GM18517 (cell line): ENCODE data around the gene GAB2.

Source experiments
- ATAC-seq: cut with Tn5 transposase; IDR thresholded peaks from one replicate; pipeline ENCODE4 v1.9.1; 2021; ENCODE audit warnings: mild to moderate bottlenecking, moderate library complexity; ENCODE audit not compliant: unreplicated experiment

The GAB2 gene

GRCh38 chr11:78213526-78214330, 203.9 kb downstream of the GAB2 start:
- ATAC-seq = no peak

- no peak for ATAC-seq
These were observed 204.8 kb downstream of the GAB2 start for GRCh38 chr11:78212586-78213371.

GRCh38 chr11:78211565-78211964, 206.1 kb downstream of the GAB2 start:
- ATAC-seq = no peak

- no peak for ATAC-seq
These were observed 207.5 kb downstream of the GAB2 start for GRCh38 chr11:78210000-78210608.

- ATAC-seq = no peak
These were observed 208.1 kb downstream of the GAB2 start for GRCh38 chr11:78209478-78209877.

GRCh38 chr11:78208257-78209165, 209.1 kb downstream of the GAB2 start:
- ATAC-seq = no peak

GRCh38 chr11:78207532-78208256, 209.9 kb downstream of the GAB2 start:
- no peak for ATAC-seq

- no peak for ATAC-seq
These were observed 211.9 kb downstream of the GAB2 start for GRCh38 chr11:78205691-78206090.

- no peak for ATAC-seq
These were observed 212.4 kb downstream of the GAB2 start for GRCh38 chr11:78205256-78205655.

- ATAC-seq = no peak
These were observed 214.4 kb downstream of the GAB2 start for GRCh38 chr11:78203184-78203583.

GRCh38 chr11:78202733-78203167, 214.9 kb downstream of the GAB2 start:
- ATAC-seq = no peak

GRCh38 chr11:78201096-78201818, 216.4 kb downstream of the GAB2 start:
- no peak for ATAC-seq

GRCh38 chr11:78200553-78200952, 217.1 kb downstream of the GAB2 start:
- ATAC-seq = no peak

- ATAC-seq = no peak
These were observed 217.6 kb downstream of the GAB2 start for GRCh38 chr11:78200061-78200460.

- ATAC-seq = no peak
These were observed 218.0 kb downstream of the GAB2 start for GRCh38 chr11:78199653-78200015.

GRCh38 chr11:78199015-78199652, 218.5 kb downstream of the GAB2 start:
- ATAC-seq = no peak

GRCh38 chr11:78197816-78198215, 219.8 kb downstream of the GAB2 start:
- ATAC-seq = no peak

GRCh38 chr11:78196661-78197091, 220.9 kb downstream of the GAB2 start:
- no peak for ATAC-seq
